Sigmoid colon (tissue), 3 donors: ENCODE results near the gene XRCC6.

Source experiments
- CTCF ChIP-seq, 4 experiments: fragments of 450-650 bp in 3 of 4; fragments of 200-600 bp in 1 of 4; IDR thresholded peaks; one replicate each; pipeline ENCODE4 v1.5.1; 2016 to 2019; ENCODE audit warnings: antibody characterized with exemption in 4 of 4, mild to moderate bottlenecking in 3 of 4, moderate library complexity in 2 of 4
- POLR2A ChIP-seq, 2 donors: fragments of 450-650 bp; IDR thresholded peaks; one replicate each; pipeline ENCODE4 v1.6.1; 2016; ENCODE audit warnings: antibody characterized with exemption in 2 of 2, mild to moderate bottlenecking in 2 of 2, moderate library complexity in 2 of 2

DNA sequence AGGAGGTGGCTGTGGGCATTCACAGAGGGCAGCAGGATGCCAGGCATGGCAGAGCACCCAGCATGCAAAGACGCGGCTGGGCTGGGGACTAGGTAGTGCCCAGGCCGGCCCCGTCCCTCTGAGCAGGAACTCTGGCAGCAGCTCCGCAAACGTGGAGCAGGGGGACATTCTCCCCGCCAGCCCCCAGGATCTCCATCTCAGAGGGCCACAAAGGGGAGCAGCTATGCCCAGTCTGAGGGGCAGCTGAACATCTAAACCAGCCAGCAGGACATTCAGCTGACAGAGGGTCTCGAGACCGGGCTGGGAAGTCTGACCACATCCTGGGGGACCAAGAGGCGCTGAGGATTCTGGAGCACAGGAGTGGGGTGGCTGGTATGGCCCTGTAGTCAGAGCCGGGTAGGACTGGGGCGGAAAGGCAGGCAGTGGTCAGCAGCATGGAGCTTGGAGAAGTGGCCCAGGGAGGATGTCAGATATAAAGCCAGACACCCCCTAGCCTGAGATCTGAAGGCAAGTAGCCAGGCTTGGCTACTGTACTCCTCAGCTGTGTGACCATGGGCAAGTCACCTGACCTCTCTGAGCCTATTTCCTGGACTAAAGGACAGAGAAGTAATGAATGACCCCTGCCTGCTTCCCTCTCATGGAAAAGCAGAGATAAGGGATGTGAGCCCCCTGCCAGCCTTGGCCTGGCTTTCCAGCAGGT, 41.6 kb upstream of the XRCC6 start:
- TF ChIP-seq CTCF (IDR thresholded peaks at IDR 0.05) (no peak), POLR2A (IDR thresholded peaks at IDR 0.05) (no peak)
